GM12801 (cell line): Measurements from ENCODE around the gene PEF1.

Experiments used
- TF ChIP-seq, protein P1 (sequence below): IDR thresholded peaks from one replicate; pipeline ENCODE4 v1.5.1; 2011; ENCODE audit warnings: control low read depth; ENCODE audit not compliant: insufficient read length; ENCODE audit errors: extremely low read depth

PEF1 gene

DNA sequence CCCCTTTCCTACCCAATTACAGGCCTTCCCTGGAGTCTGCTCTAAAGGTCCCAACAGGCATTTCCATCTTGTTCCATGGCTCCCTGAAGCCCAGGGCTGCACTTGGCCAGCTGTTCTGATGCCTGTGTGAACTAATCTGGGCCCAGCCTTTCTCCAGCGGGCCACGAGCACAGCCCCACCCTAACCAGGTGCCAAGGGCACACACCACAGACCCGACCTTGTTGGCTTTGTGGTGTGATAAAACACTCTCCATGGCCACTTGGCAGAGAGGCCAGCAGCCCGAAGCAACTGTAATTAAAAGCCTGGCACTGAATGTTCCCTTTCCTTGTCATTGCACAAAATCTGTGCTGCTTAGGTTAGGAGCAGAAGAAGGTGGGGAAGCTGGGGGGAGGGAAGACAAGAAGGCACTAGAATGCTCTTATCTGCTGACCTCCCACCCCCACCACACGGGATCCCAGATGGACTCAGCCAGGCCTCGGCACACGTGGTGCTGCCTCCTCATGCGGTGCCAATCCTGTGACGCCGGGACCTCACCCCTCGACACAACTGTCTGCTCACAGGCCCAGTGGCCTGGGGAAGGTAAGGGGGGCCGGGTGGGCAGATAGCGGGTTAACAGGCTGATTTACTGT is 17.3 kb downstream of the PEF1 start:
- TF ChIP-seq, protein P1, sequence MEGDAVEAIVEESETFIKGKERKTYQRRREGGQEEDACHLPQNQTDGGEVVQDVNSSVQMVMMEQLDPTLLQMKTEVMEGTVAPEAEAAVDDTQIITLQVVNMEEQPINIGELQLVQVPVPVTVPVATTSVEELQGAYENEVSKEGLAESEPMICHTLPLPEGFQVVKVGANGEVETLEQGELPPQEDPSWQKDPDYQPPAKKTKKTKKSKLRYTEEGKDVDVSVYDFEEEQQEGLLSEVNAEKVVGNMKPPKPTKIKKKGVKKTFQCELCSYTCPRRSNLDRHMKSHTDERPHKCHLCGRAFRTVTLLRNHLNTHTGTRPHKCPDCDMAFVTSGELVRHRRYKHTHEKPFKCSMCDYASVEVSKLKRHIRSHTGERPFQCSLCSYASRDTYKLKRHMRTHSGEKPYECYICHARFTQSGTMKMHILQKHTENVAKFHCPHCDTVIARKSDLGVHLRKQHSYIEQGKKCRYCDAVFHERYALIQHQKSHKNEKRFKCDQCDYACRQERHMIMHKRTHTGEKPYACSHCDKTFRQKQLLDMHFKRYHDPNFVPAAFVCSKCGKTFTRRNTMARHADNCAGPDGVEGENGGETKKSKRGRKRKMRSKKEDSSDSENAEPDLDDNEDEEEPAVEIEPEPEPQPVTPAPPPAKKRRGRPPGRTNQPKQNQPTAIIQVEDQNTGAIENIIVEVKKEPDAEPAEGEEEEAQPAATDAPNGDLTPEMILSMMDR = no peak

DNA sequence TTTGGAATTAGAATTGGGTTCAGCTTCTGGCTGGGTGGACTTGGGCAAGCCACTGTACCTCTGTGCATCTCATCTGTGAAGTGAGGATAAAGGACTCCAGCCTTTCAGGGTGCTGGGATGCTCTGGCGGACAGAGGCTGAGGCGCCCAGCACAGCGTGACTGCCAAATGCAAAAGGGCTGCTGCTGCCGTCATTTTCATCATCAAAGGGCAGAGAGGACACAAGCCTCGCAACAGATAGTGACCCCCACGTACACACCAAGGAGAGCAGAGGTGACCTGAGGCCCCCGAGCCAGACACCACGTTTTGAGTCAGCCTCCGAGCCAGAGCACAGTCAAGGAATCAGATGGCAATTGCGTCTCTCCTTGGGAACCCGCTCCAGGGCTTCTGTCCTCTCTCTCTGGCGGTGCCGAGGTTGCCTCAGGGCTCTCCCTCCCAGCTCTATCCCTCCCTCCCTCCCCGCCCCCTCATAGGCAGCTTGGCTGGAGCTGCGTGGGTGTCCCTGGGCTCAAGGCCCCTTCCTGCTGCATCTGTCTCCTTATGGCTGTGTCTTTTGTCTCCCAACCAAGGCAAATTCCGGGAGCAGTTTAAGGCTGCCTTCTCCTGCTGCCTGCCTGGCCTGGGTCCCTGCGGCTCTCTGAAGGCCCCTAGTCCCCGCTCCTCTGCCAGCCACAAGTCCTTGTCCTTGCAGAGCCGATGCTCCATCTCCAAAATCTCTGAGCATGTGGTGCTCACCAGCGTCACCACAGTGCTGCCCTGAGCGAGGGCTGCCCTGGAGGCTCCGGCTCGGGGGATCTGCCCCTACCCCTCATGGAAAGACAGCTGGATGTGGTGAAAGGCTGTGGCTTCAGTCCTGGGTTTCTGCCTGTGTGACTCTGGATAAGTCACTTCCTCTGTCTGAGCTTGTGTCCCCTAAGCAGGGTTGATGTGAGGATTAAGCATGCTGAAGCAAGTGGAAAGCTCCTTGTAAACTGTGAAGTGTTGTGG is 18.2 kb downstream of the PEF1 start:
- TF ChIP-seq, protein P1 = no peak

DNA sequence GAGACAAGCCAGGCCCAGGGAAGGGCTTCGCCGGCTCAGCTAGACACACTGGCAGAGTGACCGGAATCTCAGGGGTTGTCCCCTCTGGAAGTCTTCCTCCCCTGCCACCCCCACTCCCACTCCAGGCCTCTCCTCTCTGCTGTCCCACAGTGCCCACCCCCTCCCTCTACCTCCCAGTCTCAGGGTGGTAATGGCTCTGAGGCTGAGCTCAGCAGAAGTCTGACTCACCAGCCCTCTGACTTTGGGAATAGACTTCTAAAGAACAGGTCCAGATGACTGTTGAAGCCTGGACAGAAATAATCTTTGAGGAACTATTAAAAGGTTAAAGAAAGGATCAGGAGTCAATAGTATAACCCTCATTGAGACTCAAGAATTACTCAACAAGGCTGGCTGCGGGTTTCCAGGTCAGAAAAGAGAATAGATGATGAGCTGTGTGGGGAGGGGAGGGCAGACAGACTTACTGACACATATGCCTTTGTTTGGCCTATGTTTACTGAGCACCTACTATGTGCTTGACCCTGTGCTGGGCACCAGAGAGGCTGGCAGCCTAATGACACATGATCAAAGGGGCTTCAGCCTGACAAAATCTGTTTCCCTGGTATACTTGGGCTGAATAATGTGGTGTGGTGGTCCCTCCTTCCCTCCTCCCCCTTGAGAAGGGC is 19.0 kb downstream of the PEF1 start:
- TF ChIP-seq, protein P1 = no peak

DNA sequence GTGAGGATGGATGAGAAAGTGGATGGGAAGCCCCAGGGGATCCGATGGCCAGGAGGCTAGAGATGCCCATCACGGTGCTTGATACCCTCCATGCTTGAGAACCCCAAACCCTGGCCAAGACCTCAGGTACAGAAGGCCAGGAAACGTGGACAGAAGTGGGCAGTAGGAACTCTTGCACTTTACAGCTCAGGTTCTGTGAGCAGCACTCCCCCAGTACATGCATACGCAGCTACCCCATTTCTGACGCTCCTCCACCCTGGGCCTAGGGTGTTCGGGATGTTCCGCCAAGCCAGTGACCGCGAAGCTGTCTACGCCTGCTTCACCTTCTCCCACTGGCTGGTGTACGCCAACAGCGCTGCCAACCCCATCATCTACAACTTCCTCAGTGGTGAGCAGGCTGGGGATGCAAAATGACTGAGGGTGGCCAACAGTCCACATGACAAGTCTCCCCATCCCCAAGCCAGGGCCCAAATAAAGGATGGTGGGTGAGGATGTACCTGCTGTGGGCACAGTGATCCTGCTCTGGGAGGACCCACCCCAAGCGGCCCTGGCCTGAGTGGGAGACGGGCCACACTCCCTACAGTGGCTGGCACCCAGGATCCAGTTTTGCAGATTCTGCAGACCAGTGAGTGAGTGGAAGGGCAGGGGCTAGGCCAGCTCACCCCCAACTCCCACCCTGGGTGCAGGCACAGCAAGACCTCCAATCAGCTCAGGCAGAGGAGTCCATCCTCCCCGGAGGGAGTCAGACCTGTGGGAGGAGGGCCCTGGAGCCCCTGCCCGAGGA is 19.8 kb downstream of the PEF1 start:
- TF ChIP-seq, protein P1 = no peak

DNA sequence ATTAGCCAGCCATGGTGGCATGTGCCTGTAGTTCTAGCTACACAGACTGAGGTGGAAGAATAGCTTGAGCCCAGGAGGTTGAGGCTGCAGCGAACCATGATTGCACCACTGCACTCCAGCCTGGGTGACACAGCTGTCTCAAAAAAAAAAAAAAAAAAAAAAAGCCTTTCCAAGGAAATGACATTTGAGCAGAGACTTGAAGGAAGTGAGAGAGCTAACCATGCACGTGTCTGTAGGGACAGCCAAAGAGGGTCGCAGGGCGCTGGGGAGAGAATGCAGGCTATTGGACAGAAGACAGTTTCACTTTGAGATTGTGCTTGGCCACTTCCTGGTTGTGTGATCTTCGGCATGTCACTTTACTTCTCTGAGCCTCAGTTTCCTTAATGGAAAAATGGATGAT is 20.4 kb downstream of the PEF1 start:
- TF ChIP-seq, protein P1 = no peak

DNA sequence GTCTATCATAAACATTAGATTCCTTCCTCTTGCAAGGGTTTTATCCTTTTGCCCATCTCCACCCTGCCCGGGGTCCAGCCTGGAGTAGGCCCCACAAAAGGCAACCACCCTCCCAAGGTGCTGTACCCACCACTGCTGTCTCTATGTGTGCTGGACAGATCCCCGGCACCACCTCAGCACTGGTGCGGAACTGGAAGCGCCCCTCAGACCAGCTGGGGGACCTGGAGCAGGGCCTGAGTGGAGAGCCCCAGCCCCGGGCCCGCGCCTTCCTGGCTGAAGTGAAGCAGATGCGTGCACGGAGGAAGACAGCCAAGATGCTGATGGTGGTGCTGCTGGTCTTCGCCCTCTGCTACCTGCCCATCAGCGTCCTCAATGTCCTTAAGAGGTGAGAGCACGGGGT is 21.3 kb downstream of the PEF1 start:
- TF ChIP-seq, protein P1 = no peak
